Suprapubic skin (tissue), 4 donors: ENCODE data around the gene KLK15. TPM values are rescaled to one million over a fixed set of nuclear protein-coding genes. Genes with fewer than 3 reads are reported as not detected.
"Not testable (repeated sequence)": the region's sequence is repeated elsewhere in the genome, so short reads cannot be mapped to it uniquely, and the experiment has no call there.

Experiments used
- DNase-seq, 2 donors: peaks; one replicate each; pipeline ENCODE4 v3.0.0-alpha.2; 2019; ENCODE audit warnings: low spot score in 2 of 2
- H3K27ac ChIP-seq: fragments of 200-600 bp; sonication (generic); one replicate; pipeline ENCODE4 v1.5.1; 2019
- H3K27me3 ChIP-seq: fragments of 200-600 bp; sonication (generic); one replicate; pipeline ENCODE4 v1.5.1; 2019
- H3K36me3 ChIP-seq: fragments of 200-600 bp; sonication (generic); one replicate; pipeline ENCODE4 v1.5.1; 2019
- H3K4me1 ChIP-seq: fragments of 200-600 bp; sonication (generic); one replicate; pipeline ENCODE4 v1.5.1; 2019
- H3K4me3 ChIP-seq: fragments of 200-600 bp; sonication (generic); one replicate; pipeline ENCODE4 v1.5.1; 2019; ENCODE audit warnings: mild to moderate bottlenecking
- H3K9me3 ChIP-seq: fragments of 200-600 bp; sonication (generic); one replicate; pipeline ENCODE4 v1.5.1; 2019
- CTCF ChIP-seq, 2 donors: fragments of 200-600 bp in 1 of 2; fragments of 450-650 bp in 1 of 2; sonication (generic) in 1 of 2; IDR thresholded peaks; one replicate each; pipeline ENCODE4 v1.5.1; 2016 to 2019; ENCODE audit warnings: antibody characterized with exemption in 2 of 2, mild to moderate bottlenecking in 1 of 2, moderate library complexity in 1 of 2
- EP300 ChIP-seq: sonication (generic); formaldehyde crosslinking; IDR thresholded peaks from one replicate; pipeline ENCODE4 v1.6.1; 2017; ENCODE audit warnings: antibody characterized with exemption
- POLR2A ChIP-seq, 2 donors: fragments of 450-650 bp; IDR thresholded peaks; one replicate each; pipeline ENCODE4 v1.6.1; 2017; ENCODE audit warnings: antibody characterized with exemption in 2 of 2, mild to moderate bottlenecking in 2 of 2, moderate library complexity in 2 of 2
- POLR2AphosphoS5 ChIP-seq, 3 donors: sonication (generic); formaldehyde crosslinking; IDR thresholded peaks; one replicate each; pipeline ENCODE4 v1.6.1; 2017; ENCODE audit warnings: antibody characterized with exemption in 3 of 3
- WGBS: methylation state at CpG from one replicate; pipeline ENCODE4 v1.1.5; 2018; 5-methylcytosine and 5-hydroxymethylcytosine counted together
- total RNA-seq, 4 donors: library from RNA; depleted of rRNA; stranded (reverse); fragments of >200 nt; gene quantifications; one replicate each; pipeline ENCODE4 v1.1.0, GENCODE V29; 2016

KLK15 gene
- total RNA-seq, 4 donors from 2014 or later = not detected

GRCh38 chr19:50817941-50818858 is 15.2 kb downstream of the KLK15 start:
- H3K9me3 ChIP-seq = no peaks in the 10 kb centered on the region
- H3K36me3 ChIP-seq = no peaks in the 10 kb centered on the region
- WGBS = 20% methylated on average over 13 of the region's 52 CpGs
- peak overlapping the region; percentile 20 for H3K4me3 ChIP-seq
- TF ChIP-seq POLR2AphosphoS5 (IDR thresholded peaks at IDR 0.05) (no peak), POLR2A (IDR thresholded peaks at IDR 0.05) (no peak), EP300 (no peak), CTCF (IDR thresholded peaks at IDR 0.05) (no peak)
- no peak for DNase-seq
- H3K27ac ChIP-seq = no peak overlapping the region
- peaks cover 36% of the 10 kb centered on the region for H3K4me1 ChIP-seq
- peaks cover 69% of the 10 kb centered on the region for H3K27me3 ChIP-seq

GRCh38 chr19:50815439-50815838 is 17.9 kb downstream of the KLK15 start:
- Histone ChIP-seq H3K4me3 (no peak overlapping the region), H3K27ac (no peak overlapping the region), H3K9me3 (no peaks in the 10 kb centered on the region), H3K36me3 (no peaks in the 10 kb centered on the region), H3K27me3 (peaks cover 45% of the 10 kb centered on the region), H3K4me1 (peaks cover 14% of the 10 kb centered on the region)
- no peak for DNase-seq
- WGBS = 95% methylated on average over 1 of the region's 1 CpG
- TF ChIP-seq CTCF (IDR thresholded peaks at IDR 0.05) (no peak), POLR2AphosphoS5 (IDR thresholded peaks at IDR 0.05) (no peak), POLR2A (IDR thresholded peaks at IDR 0.05) (no peak), EP300 (no peak)

- H3K36me3 ChIP-seq = no peaks in the 10 kb centered on the region
- no peak for TF ChIP-seq POLR2A (IDR thresholded peaks at IDR 0.05)
- H3K4me3 ChIP-seq = no peak overlapping the region
- no peak for DNase-seq
- WGBS = 65% methylated on average over 5 of the region's 5 CpGs
- peaks cover 9% of the 10 kb centered on the region for H3K4me1 ChIP-seq
- no peaks in the 10 kb centered on the region for H3K9me3 ChIP-seq
- H3K27me3 ChIP-seq = peaks cover 41% of the 10 kb centered on the region
- no peak overlapping the region for H3K27ac ChIP-seq
These were observed 18.5 kb downstream of the KLK15 start for GRCh38 chr19:50814883-50815282.

- 63% methylated on average over 2 of the region's 3 CpGs for whole genome bisulfite sequencing
- DNase-seq = no peak
- Histone ChIP-seq H3K4me1 (no peaks in the 10 kb centered on the region), H3K9me3 (no peaks in the 10 kb centered on the region), H3K27me3 (peaks cover 17% of the 10 kb centered on the region), H3K27ac (no peak overlapping the region), H3K36me3 (no peaks in the 10 kb centered on the region), H3K4me3 (no peak overlapping the region)
- TF ChIP-seq POLR2A (IDR thresholded peaks at IDR 0.05) = no peak
- TF ChIP-seq POLR2AphosphoS5 (IDR thresholded peaks at IDR 0.05) = no peak
- no peak for TF ChIP-seq EP300
- no peak for TF ChIP-seq CTCF (IDR thresholded peaks at IDR 0.05)
These were observed 20.9 kb downstream of the KLK15 start for GRCh38 chr19:50812474-50812873.

GRCh38 chr19:50811622-50812238 is 21.6 kb downstream of the KLK15 start:
- not testable (repeated sequence) for H3K36me3 ChIP-seq, H3K4me3 ChIP-seq, H3K4me1 ChIP-seq, DNase-seq, H3K9me3 ChIP-seq, H3K27ac ChIP-seq
- peaks cover 11% of the 10 kb centered on the region for H3K27me3 ChIP-seq
- WGBS = 82% methylated on average over 1 of the region's 3 CpGs

GRCh38 chr19:50808856-50809255 is 24.5 kb downstream of the KLK15 start:
- WGBS = 38% methylated on average over 1 of the region's 1 CpG
- Histone ChIP-seq H3K4me1 (peaks cover 7% of the 10 kb centered on the region), H3K9me3 (no peaks in the 10 kb centered on the region)

More at GRCh38 chr19:50808856-50809255, 24.5 kb downstream of the KLK15 start:
- Histone ChIP-seq H3K27ac (no peak overlapping the region), H3K36me3 (no peaks in the 10 kb centered on the region), H3K27me3 (peaks cover 3% of the 10 kb centered on the region), H3K4me3 (no peak overlapping the region)
- no peak for TF ChIP-seq POLR2AphosphoS5 (IDR thresholded peaks at IDR 0.05)
- no peak for TF ChIP-seq POLR2A (IDR thresholded peaks at IDR 0.05)
- no peak for TF ChIP-seq EP300
- TF ChIP-seq CTCF (IDR thresholded peaks at IDR 0.05) = no peak
- DNase-seq = no peak
